GM23248 (cell line): ENCODE measurements around the gene INTS11. TPM values are rescaled to one million over a fixed set of nuclear protein-coding genes. Genes with fewer than 3 reads are reported as not detected.

Experiments
- DNase-seq: peaks from one replicate; pipeline ENCODE4 v3.0.0-alpha.2; 2015
- H2AFZ ChIP-seq: fragments of 200-600 bp; sonication (generic); 2 replicates; pipeline ENCODE4 v1.6.1; 2016; ENCODE audit warnings: antibody characterized with exemption
- H3F3A ChIP-seq: fragments of 200-600 bp; sonication (generic); 2 replicates; pipeline ENCODE4 v1.6.1; 2016; ENCODE audit warnings: mild to moderate bottlenecking, antibody characterized with exemption, mixed run types; ENCODE audit not compliant: insufficient read depth
- H3K27ac ChIP-seq: fragments of 200-600 bp; sonication (generic); 2 replicates; pipeline ENCODE4 v1.5.1; 2016; ENCODE audit warnings: mild to moderate bottlenecking
- H3K27me3 ChIP-seq: fragments of 200-600 bp; sonication (generic); replicated peaks from 2 replicates; pipeline ENCODE4 v1.6.1; 2016; ENCODE audit warnings: mild to moderate bottlenecking; ENCODE audit not compliant: insufficient read depth
- H3K36me3 ChIP-seq: fragments of 200-600 bp; sonication (generic); 2 replicates; pipeline ENCODE4 v1.6.1; 2016; ENCODE audit warnings: low read depth, mild to moderate bottlenecking
- H3K4me1 ChIP-seq: fragments of 200-600 bp; sonication (generic); 2 replicates; pipeline ENCODE4 v1.6.1; 2016; ENCODE audit warnings: mild to moderate bottlenecking; ENCODE audit not compliant: insufficient read depth
- H3K4me2 ChIP-seq: fragments of 200-600 bp; sonication (generic); one replicate; pipeline ENCODE4 v1.6.1; 2016; ENCODE audit warnings: mild to moderate bottlenecking; ENCODE audit not compliant: unreplicated experiment
- H3K4me3 ChIP-seq: fragments of 200-600 bp; sonication (generic); 2 replicates; pipeline ENCODE4 v1.5.1; 2016; ENCODE audit warnings: mild to moderate bottlenecking
- H3K79me2 ChIP-seq: fragments of 200-600 bp; sonication (generic); 2 replicates; pipeline ENCODE4 v1.6.1; 2016; ENCODE audit warnings: mild to moderate bottlenecking; ENCODE audit not compliant: insufficient read depth
- H3K9ac ChIP-seq: fragments of 200-600 bp; sonication (generic); 2 replicates; pipeline ENCODE4 v1.6.1; 2016; ENCODE audit warnings: mild to moderate bottlenecking
- H3K9me2 ChIP-seq: fragments of 200-600 bp; sonication (generic); 2 replicates; pipeline ENCODE4 v1.6.1; 2016; ENCODE audit warnings: mixed run types, mild to moderate bottlenecking, moderate library complexity; ENCODE audit not compliant: insufficient read depth
- H3K9me3 ChIP-seq: fragments of 200-600 bp; sonication (generic); one replicate; pipeline ENCODE4 v1.6.1; 2017; ENCODE audit warnings: low read depth
- H4K20me1 ChIP-seq: fragments of 200-600 bp; sonication (generic); 2 replicates; pipeline ENCODE4 v1.6.0; 2016; ENCODE audit not compliant: insufficient read depth
- EZH2 ChIP-seq: fragments of 200-600 bp; sonication (generic); IDR thresholded peaks from 2 replicates; pipeline ENCODE4 v1.6.1; 2018; ENCODE audit warnings: antibody characterized with exemption, mild to moderate bottlenecking; ENCODE audit not compliant: insufficient read depth, poor library complexity, severe bottlenecking
- EZH2phosphoT487 ChIP-seq: fragments of 200-600 bp; sonication (generic); IDR thresholded peaks from 2 replicates; pipeline ENCODE4 v1.6.1; 2018; ENCODE audit warnings: antibody characterized with exemption, moderate library complexity, mild to moderate bottlenecking, low read depth; ENCODE audit not compliant: insufficient read depth
- WGBS, 2 experiments: methylation state at CpG; one replicate each; pipeline ENCODE4 v1.1.6; 2015 to 2017; ENCODE audit warnings: low lambda C conversion rate in 2 of 2, low coverage in 1 of 2; ENCODE audit errors: missing lambda C conversion rate in 2 of 2; 5-methylcytosine and 5-hydroxymethylcytosine counted together
- in situ Hi-C: fragments of 300-500 bp; cut with MboI; formaldehyde crosslinking; loops from 2 replicates; pipeline ENCODE4 v1.15.0; 2020
- polyA plus RNA-seq: library from polyadenylated mRNA; unstranded; fragments of >200 nt; fragmentation: Nextera tagmentation; extraction: Ambion mirVana; gene quantifications from 2 replicates; pipeline ENCODE4 v1.2.1, GENCODE V29; 2016
- total RNA-seq: library from RNA; depleted of rRNA; stranded (reverse); fragments of >200 nt; shearing (Covaris generic); gene quantifications from 2 replicates; pipeline ENCODE4 v1.2.3, GENCODE V29; 2014

Gene INTS11
- total and polyA plus RNA-seq, 2 experiments from 2014 or later: 70.2 to 90.0 TPM

DNA sequence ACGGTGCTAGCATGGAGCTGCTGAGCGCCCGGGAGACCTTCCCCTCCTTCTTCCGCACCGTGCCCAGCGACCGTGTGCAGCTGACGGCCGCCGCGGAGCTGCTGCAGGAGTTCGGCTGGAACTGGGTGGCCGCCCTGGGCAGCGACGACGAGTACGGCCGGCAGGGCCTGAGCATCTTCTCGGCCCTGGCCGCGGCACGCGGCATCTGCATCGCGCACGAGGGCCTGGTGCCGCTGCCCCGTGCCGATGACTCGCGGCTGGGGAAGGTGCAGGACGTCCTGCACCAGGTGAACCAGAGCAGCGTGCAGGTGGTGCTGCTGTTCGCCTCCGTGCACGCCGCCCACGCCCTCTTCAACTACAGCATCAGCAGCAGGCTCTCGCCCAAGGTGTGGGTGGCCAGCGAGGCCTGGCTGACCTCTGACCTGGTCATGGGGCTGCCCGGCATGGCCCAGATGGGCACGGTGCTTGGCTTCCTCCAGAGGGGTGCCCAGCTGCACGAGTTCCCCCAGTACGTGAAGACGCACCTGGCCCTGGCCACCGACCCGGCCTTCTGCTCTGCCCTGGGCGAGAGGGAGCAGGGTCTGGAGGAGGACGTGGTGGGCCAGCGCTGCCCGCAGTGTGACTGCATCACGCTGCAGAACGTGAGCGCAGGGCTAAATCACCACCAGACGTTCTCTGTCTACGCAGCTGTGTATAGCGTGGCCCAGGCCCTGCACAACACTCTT, 7.7 kb upstream of the INTS11 start:
- no peak overlapping the region for H3K4me2 ChIP-seq
- no peaks in the 10 kb centered on the region; the same call in 1 of the 2 replicates for H3K36me3 ChIP-seq
- DNase-seq: no peak
- in situ Hi-C loops: no loop called here
- no peak overlapping the region for H3K4me3 ChIP-seq
- H3K9me3 ChIP-seq: no peaks in the 10 kb centered on the region
- H4K20me1 ChIP-seq: no peaks in the 10 kb centered on the region
- H2AFZ ChIP-seq: no peak overlapping the region
- no peaks in the 10 kb centered on the region for H3F3A ChIP-seq
- 78 to 79% methylated on average over 52 to 56 of the region's 57 CpGs for WGBS, 2 experiments
- no peaks in the 10 kb centered on the region for H3K27me3 ChIP-seq
- H3K9ac ChIP-seq: no peak overlapping the region
- no peak for TF ChIP-seq EZH2
- no peak for TF ChIP-seq EZH2phosphoT487
- no peak overlapping the region for H3K27ac ChIP-seq
- no peaks in the 10 kb centered on the region for H3K9me2 ChIP-seq
- peaks cover 12% of the 10 kb centered on the region for H3K4me1 ChIP-seq
- no peaks in the 10 kb centered on the region for H3K79me2 ChIP-seq

DNA sequence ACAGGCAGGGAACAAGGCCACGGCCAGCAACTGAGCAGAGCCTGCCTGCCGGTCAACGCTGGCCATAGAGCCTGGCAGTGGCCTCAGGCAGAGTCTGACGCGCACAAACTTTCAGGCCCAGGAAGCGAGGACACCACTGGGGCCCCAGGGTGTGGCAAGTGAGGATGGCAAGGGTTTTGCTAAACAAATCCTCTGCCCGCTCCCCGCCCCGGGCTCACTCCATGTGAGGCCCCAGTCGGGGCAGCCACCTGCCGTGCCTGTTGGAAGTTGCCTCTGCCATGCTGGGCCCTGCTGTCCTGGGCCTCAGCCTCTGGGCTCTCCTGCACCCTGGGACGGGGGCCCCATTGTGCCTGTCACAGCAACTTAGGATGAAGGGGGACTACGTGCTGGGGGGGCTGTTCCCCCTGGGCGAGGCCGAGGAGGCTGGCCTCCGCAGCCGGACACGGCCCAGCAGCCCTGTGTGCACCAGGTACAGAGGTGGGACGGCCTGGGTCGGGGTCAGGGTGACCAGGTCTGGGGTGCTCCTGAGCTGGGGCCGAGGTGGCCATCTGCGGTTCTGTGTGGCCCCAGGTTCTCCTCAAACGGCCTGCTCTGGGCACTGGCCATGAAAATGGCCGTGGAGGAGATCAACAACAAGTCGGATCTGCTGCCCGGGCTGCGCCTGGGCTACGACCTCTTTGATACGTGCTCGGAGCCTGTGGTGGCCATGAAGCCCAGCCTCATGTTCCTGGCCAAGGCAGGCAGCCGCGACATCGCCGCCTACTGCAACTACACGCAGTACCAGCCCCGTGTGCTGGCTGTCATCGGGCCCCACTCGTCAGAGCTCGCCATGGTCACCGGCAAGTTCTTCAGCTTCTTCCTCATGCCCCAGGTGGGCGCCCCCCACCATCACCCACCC, 6.9 kb upstream of the INTS11 start, which contains the start of gene TAS1R3:
TSS of gene TAS1R3 (plus strand) at position 213 of the 898 bp plus-strand sequence. CDS start at position 279, 66 bp downstream.
- 57 to 63% methylated on average over 38 to 40 of the region's 41 CpGs for WGBS, 2 experiments
- H3F3A ChIP-seq: no peaks in the 10 kb centered on the region
- H3K9me2 ChIP-seq: no peaks in the 10 kb centered on the region
- H3K9ac ChIP-seq: peak within 1 kb of the TSS; percentile 47; the same call in 1 of the 2 replicates
- H3K27ac ChIP-seq: peak within 1 kb of the TSS; percentile 39
- no peaks in the 10 kb centered on the region for H3K9me3 ChIP-seq
- peak; percentile 73 for DNase-seq
- peaks cover 12% of the 10 kb centered on the region for H3K4me1 ChIP-seq
- no peaks in the 10 kb centered on the region for H4K20me1 ChIP-seq
- H2AFZ ChIP-seq: no peak within 1 kb of the TSS
- in situ Hi-C loops: no loop called here
- H3K36me3 ChIP-seq: no peaks in the 10 kb centered on the region
- H3K79me2 ChIP-seq: peaks cover 8% of the 10 kb centered on the region
- peak within 1 kb of the TSS; percentile 28 for H3K4me2 ChIP-seq
- H3K4me3 ChIP-seq: no peak within 1 kb of the TSS
- no peaks in the 10 kb centered on the region for H3K27me3 ChIP-seq
- TF ChIP-seq EZH2phosphoT487 (no peak), EZH2 (no peak)

DNA sequence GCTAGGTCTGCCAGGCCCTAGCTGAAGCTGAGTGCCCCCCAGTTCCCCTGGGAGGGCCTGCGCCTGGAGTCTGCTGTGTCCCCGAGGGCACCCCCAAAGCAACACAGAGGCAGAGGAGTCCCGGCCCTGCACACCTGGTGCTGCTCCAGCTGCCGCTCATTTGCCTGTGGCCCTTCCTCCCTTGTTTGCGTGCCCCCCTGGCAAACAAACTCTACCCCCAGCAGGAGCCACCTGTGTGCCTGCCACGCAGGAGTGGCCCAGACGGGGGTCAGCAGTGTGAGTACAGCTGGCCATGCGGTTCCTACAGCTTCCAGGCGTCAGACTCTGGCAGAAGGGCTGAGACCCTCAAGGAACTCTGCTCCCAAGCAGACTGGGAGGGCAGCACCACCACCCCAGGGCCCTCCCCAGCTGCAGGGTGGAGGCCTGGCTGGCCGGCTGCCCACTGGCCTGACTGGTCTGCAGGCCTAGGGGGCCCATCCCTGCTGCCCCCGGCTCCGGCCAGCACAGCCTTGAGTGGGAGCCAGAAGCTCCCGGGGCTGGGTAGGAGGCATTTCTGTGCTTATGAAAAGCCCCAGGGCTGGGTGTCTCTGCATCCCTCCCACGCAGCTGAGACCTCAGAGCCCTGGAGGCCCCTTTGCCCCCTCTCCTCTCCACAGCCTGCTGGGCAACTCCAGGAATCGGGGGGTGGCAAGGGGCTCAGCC, 6.1 kb upstream of the INTS11 start:
- Histone ChIP-seq H3K27me3 (no peaks in the 10 kb centered on the region), H3K4me3 (no peak overlapping the region), H3K9me2 (no peaks in the 10 kb centered on the region), H3K27ac (peak overlapping the region; percentile 39), H3K9me3 (no peaks in the 10 kb centered on the region), H2AFZ (no peak overlapping the region), H3K36me3 (no peaks in the 10 kb centered on the region), H3K79me2 (peaks cover 16% of the 10 kb centered on the region), H3K4me2 (peak overlapping the region; percentile 28), H3K9ac (peak overlapping the region; percentile 47; the same call in 1 of the 2 replicates), H3F3A (no peaks in the 10 kb centered on the region), H4K20me1 (no peaks in the 10 kb centered on the region), H3K4me1 (peaks cover 19% of the 10 kb centered on the region)
- TF ChIP-seq EZH2phosphoT487: no peak
- TF ChIP-seq EZH2: no peak
- 40 to 44% methylated on average over 15 of the region's 15 CpGs for WGBS, 2 experiments
- peak; percentile 68 for DNase-seq
- in situ Hi-C loops: no loop called here
